Anterior cingulate cortex (tissue), 58 donors: ENCODE data around the gene PSME2.

Experiments
- DNase-seq, 58 donors: peaks; one replicate each; lab custom pipeline; 2025; lab: John Stamatoyannopoulos, UW

PSME2 gene

DNA sequence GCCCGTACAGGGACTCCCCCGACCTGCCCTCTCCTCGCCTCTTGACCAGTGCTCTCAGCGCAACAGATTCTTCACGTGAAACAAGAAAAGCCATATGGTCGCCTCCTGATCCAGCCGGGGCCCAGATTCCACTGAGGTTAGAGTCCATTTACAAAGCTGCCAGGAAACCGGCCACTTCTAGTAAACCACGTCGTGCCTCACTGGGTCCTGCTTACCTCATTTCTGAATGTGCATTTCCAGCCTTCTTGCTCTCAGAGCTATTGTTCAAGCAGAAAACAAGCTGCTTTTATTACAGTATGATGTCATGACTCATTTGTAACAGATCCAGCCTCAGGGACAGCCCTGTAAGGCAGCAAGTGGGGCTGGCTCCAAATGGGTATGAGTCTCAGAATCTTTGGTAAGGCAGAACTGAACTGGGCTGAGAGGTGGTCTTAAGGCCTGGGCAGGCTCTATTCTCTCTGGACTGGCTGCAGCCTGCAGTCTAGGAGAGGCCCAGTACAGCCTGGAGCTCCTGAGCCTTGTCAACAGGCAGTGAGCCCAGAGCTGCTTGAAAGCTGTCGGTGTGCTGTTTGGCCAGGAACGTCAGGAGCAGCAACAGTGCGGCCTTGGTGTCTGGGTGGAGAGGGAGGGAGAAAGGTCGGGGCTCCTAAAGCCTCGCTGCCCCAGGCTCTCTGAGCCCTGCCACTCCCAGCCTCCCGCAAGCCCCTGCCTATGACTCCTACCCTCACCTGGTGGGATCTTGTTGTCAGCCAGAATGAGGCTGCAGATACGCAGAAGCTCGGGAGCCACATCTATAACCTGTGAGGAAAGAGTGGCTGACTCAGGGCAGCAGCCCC, 33.8 kb upstream of the PSME2 start:
- peak in 22 of 58 donors; percentile 10 to 75 (median 34) for DNase-seq

DNA sequence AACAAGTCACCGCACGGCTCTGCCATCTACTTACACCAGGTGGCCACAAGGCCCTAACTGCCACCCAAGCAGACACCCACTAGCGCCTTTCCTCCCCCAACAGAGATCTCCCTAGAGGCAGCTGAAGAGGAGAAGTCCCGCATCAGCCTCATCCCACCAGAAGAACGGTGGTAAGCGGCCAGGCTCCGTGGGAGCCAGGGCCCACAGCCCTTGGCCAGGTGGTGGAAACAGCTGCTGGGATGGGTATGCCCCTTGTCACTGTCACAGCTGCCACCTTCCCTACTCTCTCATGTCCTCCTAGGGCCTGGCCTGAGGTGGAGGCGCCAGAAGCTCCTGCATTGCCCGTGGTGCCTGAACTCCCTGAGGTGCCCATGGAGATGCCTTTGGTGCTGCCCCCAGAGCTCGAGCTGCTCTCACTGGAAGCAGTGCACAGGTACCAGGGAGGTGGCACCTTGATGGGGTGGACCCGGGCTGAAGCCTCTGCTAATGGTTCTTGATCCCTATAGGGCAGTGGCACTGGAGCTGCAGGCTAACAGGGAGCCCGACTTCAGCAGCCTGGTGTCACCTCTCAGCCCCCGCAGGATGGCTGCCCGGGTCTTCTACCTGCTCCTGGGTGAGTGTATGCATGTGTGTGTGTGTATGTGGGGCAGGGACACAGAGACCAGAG, 33.0 kb upstream of the PSME2 start:
- no peak for DNase-seq

DNA sequence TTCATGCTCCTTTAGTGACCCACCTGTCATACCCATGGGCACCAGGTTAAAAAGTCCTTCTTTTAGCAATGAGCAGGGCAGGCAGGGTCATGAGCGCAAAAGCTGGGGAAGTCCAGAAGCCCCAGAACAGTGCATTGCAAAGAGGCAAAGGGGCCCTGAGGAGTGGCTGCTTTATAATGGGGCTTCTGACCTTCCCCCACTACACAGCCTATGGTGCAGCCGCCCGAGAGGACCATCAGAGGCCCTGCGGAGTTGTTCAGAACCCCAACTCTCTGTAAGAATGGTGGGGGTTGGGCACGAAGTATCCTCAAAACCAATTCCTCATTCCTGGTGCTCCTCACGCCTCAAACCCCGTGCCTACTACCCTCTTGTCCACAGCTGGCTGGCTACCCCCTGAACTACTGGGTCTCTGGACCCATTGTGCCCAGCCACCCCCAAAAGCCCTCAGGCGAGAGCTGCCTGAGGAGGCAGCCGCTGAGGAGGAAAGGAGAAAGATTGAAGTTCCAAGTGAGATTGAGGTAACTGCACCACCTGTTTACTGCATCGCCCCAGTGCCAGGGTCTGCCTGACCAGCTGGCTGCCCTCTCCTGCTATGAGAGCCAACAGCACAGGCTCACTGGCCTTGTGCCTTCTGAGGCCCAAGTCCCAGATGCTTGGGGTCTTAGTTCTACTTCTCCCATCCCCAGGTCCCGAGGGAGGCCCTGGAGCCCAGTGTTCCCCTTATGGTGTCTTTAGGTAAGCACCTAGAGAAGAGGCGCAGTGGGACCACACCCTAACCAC, 32.2 kb upstream of the PSME2 start:
- DNase-seq: no peak

DNA sequence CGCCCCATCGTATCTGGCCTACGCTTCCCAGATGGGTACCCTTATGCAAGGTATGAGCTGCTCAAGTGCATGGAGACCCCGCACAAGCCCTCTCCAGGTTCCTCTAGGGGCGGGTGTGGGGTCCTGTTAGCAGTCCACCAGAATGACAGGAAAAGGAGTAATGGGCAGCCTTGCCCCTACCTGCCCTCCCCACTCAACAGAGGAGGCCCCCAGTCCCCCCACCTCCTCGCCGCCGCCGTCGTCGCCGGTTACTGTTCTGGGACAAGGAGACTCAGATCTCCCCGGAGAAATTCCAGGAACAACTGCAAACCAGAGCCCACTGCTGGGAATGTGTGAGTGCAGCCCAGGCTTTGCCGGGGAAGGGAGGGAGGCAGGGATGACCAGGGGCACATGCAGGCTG, 31.5 kb upstream of the PSME2 start:
- no peak for DNase-seq

DNA sequence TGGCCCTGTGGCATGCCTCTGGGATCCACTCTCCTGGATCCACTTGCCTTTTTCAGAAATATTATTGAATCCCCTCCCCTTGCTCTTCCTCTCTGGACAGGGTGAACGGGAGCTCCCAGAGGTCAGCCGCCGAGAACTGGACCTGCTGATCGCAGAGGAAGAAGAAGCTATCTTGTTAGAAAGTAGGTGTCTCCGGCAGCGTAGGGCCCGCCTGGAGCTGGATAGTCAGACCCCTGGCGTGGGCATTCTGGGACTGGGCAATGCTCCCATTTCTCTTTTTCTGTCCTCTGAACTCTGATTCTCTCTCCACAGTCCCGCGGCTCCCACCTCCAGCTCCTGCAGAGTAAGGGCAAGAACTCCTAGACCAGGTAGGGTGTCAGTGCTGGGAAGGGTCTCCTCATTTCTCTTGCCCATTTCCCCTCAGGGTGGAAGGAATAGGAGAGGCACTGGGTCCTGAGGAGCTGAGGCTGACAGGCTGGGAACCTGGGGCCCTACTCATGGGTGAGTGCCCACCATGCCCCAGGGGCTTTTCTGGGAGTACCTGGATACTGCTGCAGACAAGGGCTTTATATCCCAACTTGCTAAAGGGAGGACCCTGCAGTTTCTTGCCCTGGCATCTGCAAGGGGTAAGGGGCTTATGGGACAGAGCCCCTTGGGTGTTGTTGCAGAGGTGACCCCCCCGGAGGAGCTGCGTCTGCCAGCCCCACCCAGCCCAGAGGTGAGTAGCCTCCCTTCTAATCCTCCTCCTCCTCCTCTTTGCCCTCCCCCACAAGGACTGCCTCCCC, 30.8 kb upstream of the PSME2 start:
- no peak for DNase-seq

DNA sequence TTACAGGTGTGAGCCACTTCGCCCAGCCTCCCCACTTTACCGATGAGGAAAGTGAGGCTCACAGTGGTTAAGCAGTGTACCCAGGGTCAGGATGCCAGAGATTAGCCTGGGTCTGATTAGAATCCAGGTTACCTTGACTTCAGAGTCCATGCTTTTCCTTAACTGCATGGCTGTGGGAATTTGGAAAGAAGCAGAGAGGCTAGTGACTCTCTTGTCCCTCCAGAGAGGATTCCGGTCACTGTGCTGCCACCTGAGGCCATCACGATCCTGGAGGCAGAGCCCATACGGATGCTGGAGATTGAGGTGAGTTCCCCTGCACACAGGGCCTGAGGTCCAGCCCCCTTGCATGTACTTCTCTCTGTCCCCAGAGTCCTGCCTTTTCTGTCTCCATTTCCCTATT, 30.2 kb upstream of the PSME2 start:
- DNase-seq: no peak

DNA sequence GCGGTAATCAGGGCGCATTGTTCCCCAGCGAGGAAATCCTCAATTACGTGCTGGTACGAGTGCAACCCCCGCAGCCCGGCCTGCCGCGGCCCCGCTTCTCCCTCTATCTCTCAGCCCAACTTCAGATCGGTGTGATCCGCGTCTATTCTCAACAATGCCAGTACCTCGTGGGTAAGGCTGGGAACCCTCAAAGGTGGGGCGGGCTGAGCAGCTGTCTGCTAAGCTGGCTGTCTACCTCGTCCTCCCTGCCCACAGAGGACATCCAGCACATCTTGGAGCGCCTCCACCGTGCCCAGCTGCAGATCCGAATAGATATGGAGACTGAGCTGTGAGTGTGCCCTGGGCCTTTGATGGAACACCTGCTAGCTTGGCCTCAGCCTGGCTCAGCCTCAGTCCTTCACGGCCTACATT, 26.5 kb upstream of the PSME2 start:
- DNase-seq: peak in 9 of 58 donors; percentile 20 to 48 (median 27)

DNA sequence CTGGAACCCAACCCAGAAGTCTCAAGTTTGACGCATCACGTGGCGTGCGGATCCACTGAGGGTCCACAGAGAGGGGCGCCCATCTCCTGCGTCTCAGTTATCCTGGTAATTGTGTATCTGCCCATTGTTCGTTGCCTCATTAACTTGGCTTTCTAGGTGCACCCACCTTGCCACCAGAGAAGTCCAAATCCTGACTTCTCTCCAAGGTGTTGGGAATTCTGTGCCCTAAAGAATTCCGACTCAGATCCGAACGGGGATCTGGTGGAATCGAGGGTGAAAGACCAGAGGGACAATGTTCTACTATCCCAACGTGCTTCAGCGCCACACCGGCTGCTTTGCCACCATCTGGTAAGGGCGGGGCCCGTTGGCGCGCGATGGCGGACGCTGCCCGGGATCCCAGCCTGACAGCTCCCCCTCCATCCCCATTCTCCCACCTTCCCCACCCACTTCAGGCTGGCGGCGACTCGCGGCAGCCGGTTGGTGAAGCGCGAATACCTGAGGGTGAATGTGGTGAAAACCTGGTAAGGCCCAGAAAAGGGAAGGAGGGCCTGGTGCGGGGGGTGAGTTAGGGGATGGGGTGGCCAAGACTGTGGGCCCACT, 26.0 kb upstream of the PSME2 start:
- peak in 9 of 58 donors; percentile 8 to 48 (median 36) for DNase-seq

DNA sequence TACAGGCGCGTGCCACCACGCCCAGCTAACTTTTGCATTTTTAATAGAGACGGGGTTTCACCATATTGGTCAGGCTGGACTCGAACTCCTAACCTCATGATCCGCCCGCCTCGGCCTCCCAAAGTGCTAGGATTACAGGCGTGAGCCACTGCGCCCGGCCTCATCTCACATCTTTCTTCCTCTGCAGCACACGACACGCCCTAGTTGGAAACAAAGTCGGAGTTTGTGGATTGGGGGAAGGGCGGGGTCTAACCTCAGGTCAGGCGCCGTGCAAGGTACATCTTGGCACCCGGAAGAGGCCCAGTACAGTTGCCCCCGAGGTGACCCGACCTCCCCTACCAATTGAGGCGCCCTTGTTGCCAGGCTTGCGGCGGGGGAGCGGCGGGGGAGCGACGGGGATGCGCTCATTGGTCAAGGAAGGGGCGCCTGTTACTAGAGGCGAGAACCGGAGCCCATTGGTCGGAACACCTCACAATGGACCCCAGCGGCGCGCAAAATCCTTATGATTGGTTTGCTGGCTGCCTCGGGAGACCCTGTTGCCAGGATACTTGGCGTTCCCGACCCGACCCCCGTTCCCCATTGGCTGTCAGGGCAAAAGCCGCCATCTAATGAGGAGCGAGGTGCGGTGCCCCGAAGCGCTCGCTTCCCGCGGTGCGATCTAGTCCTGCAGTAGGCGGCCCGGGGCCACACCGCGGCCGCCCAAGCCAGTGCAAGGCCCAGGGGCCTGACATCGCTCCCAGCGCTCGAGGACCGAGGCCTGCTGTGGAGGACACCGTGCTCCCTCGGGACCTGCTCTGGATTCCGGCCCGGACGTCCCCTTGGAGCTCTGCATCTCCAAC, 25.2 kb upstream of the PSME2 start, which contains the start of gene REC8:
TSS of gene REC8 (plus strand) at position 659 of the 839 bp plus-strand sequence. CDS start 473 bp downstream, outside the sequence.
- peak; percentile 63 to 98 (median 91) for DNase-seq

DNA sequence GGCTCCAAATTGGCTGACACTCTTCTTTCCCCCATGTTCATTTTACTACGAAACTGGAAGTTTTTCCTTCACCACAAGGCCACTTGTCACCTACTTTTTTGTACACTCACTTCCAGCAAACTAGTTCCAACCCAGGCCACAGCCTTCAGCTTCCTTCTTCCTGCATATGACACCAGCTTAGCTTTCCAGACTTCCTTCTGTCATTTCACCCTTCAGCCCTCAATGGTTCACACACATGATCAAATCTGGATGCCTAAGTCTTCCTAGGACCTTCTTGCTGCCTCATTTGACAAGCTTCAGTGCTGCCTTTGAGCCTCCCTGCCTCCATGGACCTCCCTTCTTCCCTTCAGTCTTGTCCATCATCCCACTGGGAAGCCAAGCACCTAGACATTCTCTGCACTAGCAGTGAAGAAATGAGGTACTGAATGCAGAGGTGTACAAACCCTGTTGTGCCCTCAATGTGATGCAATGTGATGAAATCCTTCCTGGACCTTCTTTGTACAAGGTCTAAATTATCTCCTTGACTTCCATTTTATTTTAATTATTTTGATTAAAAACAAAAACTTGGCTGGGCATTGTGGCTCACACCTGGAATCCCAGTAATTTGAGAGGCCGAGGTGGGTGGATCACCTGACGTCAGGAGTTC, 21.2 kb upstream of the PSME2 start:
- no peak for DNase-seq

DNA sequence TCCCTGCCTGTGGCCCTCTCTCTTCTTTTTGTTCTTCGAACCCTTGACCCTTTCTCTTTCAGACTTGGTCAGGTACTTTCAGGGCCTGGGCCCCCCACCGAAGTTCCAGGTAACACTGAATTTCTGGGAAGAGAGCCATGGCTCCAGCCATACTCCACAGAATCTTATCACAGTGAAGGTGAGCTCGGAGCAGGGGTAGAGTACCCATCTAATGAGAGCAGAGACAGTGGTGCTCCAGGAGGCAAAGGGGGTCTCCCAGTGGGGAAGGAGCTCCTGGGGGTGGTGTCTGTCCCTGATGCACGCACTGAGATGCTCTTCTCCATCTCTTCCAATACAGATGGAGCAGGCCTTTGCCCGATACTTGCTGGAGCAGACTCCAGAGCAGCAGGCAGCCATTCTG, 19.4 kb upstream of the PSME2 start:
- no peak for DNase-seq

DNA sequence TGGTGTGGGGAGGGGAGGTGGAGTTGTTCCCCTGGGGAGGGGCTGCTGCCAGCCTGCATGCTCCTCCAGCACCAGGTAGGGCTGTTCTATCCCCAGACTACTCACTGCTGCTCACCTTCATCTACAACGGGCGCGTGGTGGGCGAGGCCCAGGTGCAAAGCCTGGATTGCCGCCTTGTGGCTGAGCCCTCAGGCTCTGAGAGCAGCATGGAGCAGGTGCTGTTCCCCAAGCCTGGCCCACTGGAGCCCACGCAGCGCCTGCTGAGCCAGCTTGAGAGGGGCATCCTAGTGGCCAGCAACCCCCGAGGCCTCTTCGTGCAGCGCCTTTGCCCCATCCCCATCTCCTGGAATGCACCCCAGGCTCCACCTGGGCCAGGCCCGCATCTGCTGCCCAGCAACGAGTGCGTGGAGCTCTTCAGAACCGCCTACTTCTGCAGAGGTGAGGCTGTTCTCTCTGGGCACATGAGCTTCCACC, 18.1 kb upstream of the PSME2 start:
- DNase-seq: no peak

DNA sequence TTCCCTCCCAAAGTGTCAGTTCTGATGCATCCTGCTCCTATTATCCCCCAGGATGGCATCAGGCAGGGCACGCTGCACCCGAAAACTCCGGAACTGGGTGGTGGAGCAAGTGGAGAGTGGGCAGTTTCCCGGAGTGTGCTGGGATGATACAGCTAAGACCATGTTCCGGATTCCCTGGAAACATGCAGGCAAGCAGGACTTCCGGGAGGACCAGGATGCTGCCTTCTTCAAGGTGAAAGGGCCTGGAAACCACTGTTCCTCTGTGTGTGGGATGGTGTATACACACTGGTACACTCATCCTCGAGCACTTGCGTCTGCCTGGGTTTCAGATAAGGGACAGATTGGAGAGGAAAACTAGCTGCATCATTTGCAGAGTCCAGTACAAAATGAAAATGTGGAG, 15.7 kb upstream of the PSME2 start:
- DNase-seq: peak in 2 of 58 donors; percentile 10 to 35

DNA sequence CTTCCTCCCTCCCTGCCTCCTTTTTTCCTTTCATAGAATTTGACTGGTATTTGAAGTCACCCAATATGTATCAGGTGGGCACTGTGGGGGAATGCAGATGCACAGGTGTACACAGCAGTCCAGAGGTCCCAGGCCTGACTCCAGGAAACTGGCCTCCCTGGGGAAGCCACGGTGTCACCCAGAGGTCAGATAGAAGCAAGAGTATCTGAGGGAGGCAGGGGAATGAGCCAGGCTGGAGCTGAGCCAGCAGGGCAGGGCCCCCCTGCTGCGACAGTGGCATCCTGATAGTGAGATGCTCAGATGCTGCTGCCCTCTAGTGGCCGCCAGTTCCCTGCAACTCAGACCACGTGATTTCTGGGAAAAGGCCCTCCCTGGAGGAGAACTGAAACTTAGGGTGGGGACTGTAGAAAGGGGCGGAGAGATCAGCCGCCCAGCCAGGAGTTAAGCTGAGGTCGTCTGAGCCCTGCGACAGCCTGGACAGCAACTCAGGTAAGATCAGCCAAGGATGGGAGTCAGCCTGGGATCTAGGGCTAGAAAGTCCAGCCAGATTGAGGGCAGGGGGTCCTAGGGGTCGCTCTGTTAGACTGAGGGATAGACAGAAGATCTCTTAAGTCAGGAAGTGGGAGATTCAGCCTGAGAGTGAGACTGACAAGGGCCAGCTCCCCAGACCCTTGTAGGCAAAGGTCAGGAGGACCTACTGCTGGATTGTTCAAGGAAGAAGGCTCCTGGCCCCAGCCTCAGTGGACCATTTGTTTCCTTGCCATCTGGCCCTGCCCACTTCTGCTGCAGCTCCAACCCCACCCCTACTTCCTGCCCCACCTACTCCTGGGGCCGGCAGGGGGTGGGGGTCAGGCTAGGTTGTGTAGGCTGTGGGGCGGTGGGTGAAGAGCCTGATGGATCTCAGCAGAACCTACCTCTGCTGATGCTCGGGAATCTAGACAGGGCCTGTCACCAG, 14.7 kb upstream of the PSME2 start, which contains the start of gene IRF9:
TSS of gene IRF9 (plus strand) at position 416 of the 955 bp plus-strand sequence. CDS start 880 bp downstream, outside the sequence.
- DNase-seq: peak; percentile 43 to 99 (median 92)

DNA sequence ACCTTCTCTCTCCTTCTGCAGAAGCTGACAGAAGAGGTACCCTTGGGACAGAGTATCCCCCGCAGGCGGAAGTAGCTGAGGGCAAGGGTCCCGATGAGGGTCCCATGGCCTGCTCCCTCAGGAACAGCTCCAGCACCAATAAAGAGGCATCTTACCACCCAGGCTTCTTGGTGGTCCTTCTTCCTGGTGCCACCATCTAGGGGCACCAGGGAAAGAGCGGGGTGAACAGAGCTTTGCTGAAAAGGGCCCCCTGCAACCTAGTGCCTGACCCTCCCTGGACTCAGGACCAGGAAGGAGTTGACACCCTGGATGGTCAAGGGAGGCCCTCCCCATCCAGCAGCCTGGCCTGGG, 14.1 kb upstream of the PSME2 start:
- no peak for DNase-seq

DNA sequence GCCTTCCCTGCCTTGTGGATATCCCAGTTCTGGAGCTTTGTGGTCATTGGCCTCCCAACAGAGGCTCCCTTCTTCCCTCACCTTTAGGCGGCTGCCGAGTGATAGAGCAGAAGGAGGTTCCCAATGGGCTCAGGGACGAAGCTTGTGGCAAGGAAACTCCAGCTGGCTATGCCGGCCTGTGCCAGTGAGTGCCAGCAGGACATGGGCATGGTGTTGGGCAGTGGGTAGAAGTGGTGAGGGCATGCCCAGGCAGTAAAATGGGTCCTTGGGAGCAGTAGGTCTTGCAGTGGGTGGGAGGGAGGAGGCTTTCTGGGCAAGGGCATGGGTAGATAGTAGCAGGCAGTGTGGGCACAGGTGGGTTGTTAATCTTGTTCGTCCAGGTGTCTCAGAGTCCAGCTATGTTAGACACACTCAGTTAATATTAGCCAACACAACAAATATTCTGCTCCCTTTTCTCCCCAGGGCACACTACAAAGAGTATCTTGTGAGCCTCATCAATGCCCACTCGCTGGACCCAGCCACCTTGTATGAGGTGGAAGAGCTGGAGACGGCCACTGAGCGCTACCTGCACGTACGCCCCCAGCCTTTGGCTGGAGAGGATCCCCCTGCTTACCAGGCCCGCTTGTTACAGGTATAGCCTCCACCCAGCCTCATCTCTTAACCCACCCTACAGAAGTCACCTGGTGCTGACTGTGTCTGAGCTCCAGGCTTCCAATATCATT, 13.5 kb upstream of the PSME2 start:
- DNase-seq: no peak
